H9 (cell line): ENCODE data around the gene GNG3. TPM values are rescaled to one million over a fixed set of nuclear protein-coding genes. Genes with fewer than 3 reads are reported as not detected.

ENCODE experiments used
- DNase-seq: peaks from one replicate; pipeline ENCODE4 v3.0.0-alpha.2; 2017
- H2AFZ ChIP-seq: one replicate; pipeline ENCODE4 v1.6.1; 2013; ENCODE audit warnings: mild to moderate bottlenecking, low read length, control low read depth, moderate library complexity
- H2AK5ac ChIP-seq: 2 replicates; pipeline ENCODE4 v1.6.1; 2013; ENCODE audit warnings: low read length, control low read depth, mixed read lengths; ENCODE audit not compliant: insufficient read length
- H2BK120ac ChIP-seq: one replicate; pipeline ENCODE4 v1.6.1; 2013; ENCODE audit warnings: low read depth, mild to moderate bottlenecking, low read length, control low read depth, inconsistent platforms; ENCODE audit not compliant: poor library complexity, severe bottlenecking
- H2BK12ac ChIP-seq: 2 replicates; pipeline ENCODE4 v1.6.1; 2013; ENCODE audit warnings: low read length, control low read depth, mixed read lengths, low read depth; ENCODE audit not compliant: insufficient read length
- H2BK15ac ChIP-seq: 2 replicates; pipeline ENCODE4 v1.6.1; 2013; ENCODE audit warnings: low read depth, low read length, control low read depth
- H2BK20ac ChIP-seq: one replicate; pipeline ENCODE4 v1.6.1; 2013; ENCODE audit warnings: low read depth, mild to moderate bottlenecking, low read length, control low read depth, inconsistent platforms; ENCODE audit not compliant: poor library complexity, severe bottlenecking
- H2BK5ac ChIP-seq: 2 replicates; pipeline ENCODE4 v1.6.1; 2013; ENCODE audit warnings: low read length, control low read depth, mixed read lengths; ENCODE audit not compliant: insufficient read length
- H3K14ac ChIP-seq: 2 replicates; pipeline ENCODE4 v1.6.1; 2013; ENCODE audit warnings: low read length, control low read depth; ENCODE audit not compliant: insufficient read depth
- H3K18ac ChIP-seq: 2 replicates; pipeline ENCODE4 v1.6.1; 2013; ENCODE audit warnings: low read depth, mild to moderate bottlenecking, mixed read lengths, low read length, control low read depth; ENCODE audit not compliant: insufficient read length
- H3K23ac ChIP-seq: 2 replicates; pipeline ENCODE4 v1.6.1; 2013; ENCODE audit warnings: low read length, control low read depth, mixed read lengths, low read depth; ENCODE audit not compliant: insufficient read length
- H3K23me2 ChIP-seq: 2 replicates; pipeline ENCODE4 v1.6.1; 2013; ENCODE audit warnings: low read depth, mild to moderate bottlenecking, mixed read lengths, low read length, control low read depth; ENCODE audit not compliant: insufficient read length, poor library complexity, severe bottlenecking
- H3K27ac ChIP-seq: 2 replicates; pipeline ENCODE4 v1.5.1; 2013; ENCODE audit warnings: low read length, control low read depth, mixed read lengths, low read depth; ENCODE audit not compliant: insufficient read length
- H3K27me3 ChIP-seq: 2 replicates; pipeline ENCODE4 v1.6.1; 2013; ENCODE audit warnings: low read length, control low read depth, inconsistent platforms; ENCODE audit not compliant: insufficient read depth
- H3K4ac ChIP-seq: 2 replicates; pipeline ENCODE4 v1.6.1; 2013; ENCODE audit warnings: low read depth, mild to moderate bottlenecking, control low read depth, inconsistent platforms, low read length, moderate library complexity
- H3K4me1 ChIP-seq: 2 replicates; pipeline ENCODE4 v1.6.1; 2013; ENCODE audit warnings: low read length, control low read depth, inconsistent platforms; ENCODE audit not compliant: insufficient read depth
- H3K4me2 ChIP-seq: 2 replicates; pipeline ENCODE4 v1.6.1; 2013; ENCODE audit warnings: low read length, control low read depth, mixed read lengths; ENCODE audit not compliant: insufficient read length, insufficient read depth
- H3K56ac ChIP-seq: 2 replicates; pipeline ENCODE4 v1.6.1; 2013; ENCODE audit warnings: low read depth, mild to moderate bottlenecking, mixed read lengths, low read length, control low read depth; ENCODE audit not compliant: insufficient read length
- H3K79me1 ChIP-seq: 2 replicates; pipeline ENCODE4 v1.6.1; 2013; ENCODE audit warnings: low read depth, mild to moderate bottlenecking, moderate library complexity, low read length, control low read depth, inconsistent platforms; ENCODE audit not compliant: insufficient read depth, poor library complexity, severe bottlenecking
- H3K79me2 ChIP-seq: 2 replicates; pipeline ENCODE4 v1.6.1; 2013; ENCODE audit warnings: low read length, control low read depth, inconsistent platforms; ENCODE audit not compliant: insufficient read depth
- H3K9ac ChIP-seq: 2 replicates; pipeline ENCODE4 v1.6.1; 2013; ENCODE audit warnings: low read length, control low read depth, mixed read lengths; ENCODE audit not compliant: insufficient read length; ENCODE audit errors: extremely low read depth
- H3K9me3 ChIP-seq: one replicate; pipeline ENCODE4 v1.6.1; 2013; ENCODE audit warnings: low read depth, low read length, inconsistent platforms; ENCODE audit not compliant: control insufficient read depth
- H3T11ph ChIP-seq: one replicate; pipeline ENCODE4 v1.6.1; 2013; ENCODE audit warnings: mild to moderate bottlenecking, low read length, control low read depth, inconsistent platforms
- H4K20me1 ChIP-seq: one replicate; pipeline ENCODE4 v1.6.1; 2013; ENCODE audit not compliant: control insufficient read depth, insufficient read length, insufficient read depth
- H4K5ac ChIP-seq: 2 replicates; pipeline ENCODE4 v1.6.1; 2013; ENCODE audit warnings: low read depth, mild to moderate bottlenecking, mixed read lengths, low read length, control low read depth; ENCODE audit not compliant: insufficient read length
- H4K8ac ChIP-seq: replicated peaks from 2 replicates; pipeline ENCODE4 v1.6.1; 2013; ENCODE audit warnings: low read length, control low read depth, mixed read lengths, low read depth; ENCODE audit not compliant: insufficient read length
- H4K91ac ChIP-seq: 2 replicates; pipeline ENCODE4 v1.6.1; 2013; ENCODE audit warnings: low read depth, mild to moderate bottlenecking, moderate library complexity, mixed read lengths, low read length, control low read depth; ENCODE audit not compliant: insufficient read length
- H3K27ac Mint-ChIP-seq, 3 experiments: 2 replicates in 2 of 3; 3 replicates in 1 of 3; pipeline ENCODE4 v1.8.0; 2020 to 2021; ENCODE audit warnings: mixed read lengths in 3 of 3, mild to moderate bottlenecking in 1 of 3, moderate library complexity in 1 of 3
- H3K27me3 Mint-ChIP-seq: 2 replicates; pipeline ENCODE4 v1.8.0; 2021; ENCODE audit warnings: low read depth, mild to moderate bottlenecking, moderate library complexity, mixed read lengths
- H3K36me3 Mint-ChIP-seq, 3 experiments: 2 replicates in 2 of 3; 3 replicates in 1 of 3; pipeline ENCODE4 v1.8.0; 2020 to 2021; ENCODE audit warnings: low read depth in 3 of 3, mixed read lengths in 3 of 3; ENCODE audit not compliant: insufficient read depth in 1 of 3
- H3K4me1 Mint-ChIP-seq, 2 experiments: 2 replicates each; pipeline ENCODE4 v1.8.0; 2020; ENCODE audit warnings: mixed read lengths in 2 of 2
- H3K4me3 Mint-ChIP-seq, 2 experiments: 2 replicates in 1 of 2; 3 replicates in 1 of 2; pipeline ENCODE4 v1.8.0; 2020 to 2021; ENCODE audit warnings: mild to moderate bottlenecking in 2 of 2, mixed read lengths in 2 of 2, moderate library complexity in 1 of 2
- H3K9me3 Mint-ChIP-seq, 2 experiments: 2 replicates in 1 of 2; 3 replicates in 1 of 2; pipeline ENCODE4 v1.8.0; 2020; ENCODE audit warnings: mild to moderate bottlenecking in 2 of 2, mixed read lengths in 2 of 2, moderate library complexity in 1 of 2
- WGBS: extraction: QIAGEN DNeasy Blood & Tissue Kit; methylation state at CpG from one replicate; pipeline ENCODE4 v1.1.7; 2013; ENCODE audit warnings: missing lambda C conversion rate, low lambda C conversion rate, mixed read lengths; ENCODE audit not compliant: insufficient read length; ENCODE audit errors: extremely low coverage; 5-methylcytosine and 5-hydroxymethylcytosine counted together
- total RNA-seq: library from RNA; stranded (reverse); gene quantifications from 2 replicates; pipeline ENCODE4 v1.2.1, GENCODE V29; 2021
- TF ChIP-seq, protein P1 (sequence below): fragments of 200-600 bp; sonication (generic); conservative IDR thresholded peaks from 3 replicates; pipeline ENCODE4 v1.8.0; 2021; ENCODE audit warnings: antibody characterized with exemption, mild to moderate bottlenecking

The GNG3 gene
- total RNA-seq, 1 experiment from 2014 or later, result 3.2 TPM

DNA sequence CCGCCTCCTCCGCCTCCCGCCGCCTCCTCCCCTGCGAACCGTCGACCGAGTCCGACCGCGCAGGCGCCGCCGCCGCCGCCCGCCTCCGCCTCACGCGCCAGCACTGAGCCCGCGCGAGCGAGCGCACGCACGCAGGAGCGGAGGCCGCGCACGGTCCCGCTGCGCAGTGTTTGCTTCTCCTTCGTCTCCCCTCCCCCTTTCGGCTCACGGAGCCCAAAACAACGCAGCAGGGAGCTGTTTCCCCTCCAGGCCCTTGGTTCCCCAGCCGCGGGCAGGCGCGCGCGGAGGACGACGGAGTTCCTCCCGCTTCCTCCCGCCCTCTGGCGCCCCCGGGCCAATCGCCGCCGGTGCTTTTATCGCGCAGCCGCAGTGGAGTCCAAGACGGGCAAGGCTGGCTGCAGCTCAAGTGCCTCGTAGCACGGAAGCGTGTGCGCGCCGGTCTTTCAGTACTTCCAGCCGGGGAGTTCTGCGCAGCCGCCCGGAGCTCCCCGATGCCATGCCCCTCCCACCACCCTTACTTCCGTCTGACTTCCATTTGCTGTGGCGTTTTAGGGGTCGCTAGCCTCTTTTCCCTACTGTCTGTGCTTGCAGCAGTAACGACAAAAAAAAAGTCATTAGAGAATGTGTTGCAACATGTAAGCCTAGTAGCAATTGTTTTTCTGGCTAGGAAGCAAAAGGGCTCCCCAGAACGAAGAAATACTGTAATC is 19.8 kb downstream of the GNG3 start, which contains the start of gene HNRNPUL2:
HNRNPUL2 (minus strand) TSS at position 293 of the 707 bp plus-strand sequence. CDS start 301 bp downstream, outside the sequence.
- Histone ChIP-seq H2BK20ac (no peak within 1 kb of the TSS), H3K9me3 (no peaks in the 10 kb centered on the region), H3K4me1 (no peaks in the 10 kb centered on the region), H2BK120ac (no peak within 1 kb of the TSS), H3K4me2 (peak within 1 kb of the TSS; percentile 99), H4K5ac (no peak within 1 kb of the TSS), H2AFZ (peak within 1 kb of the TSS; percentile 34), H3K23me2 (peaks cover 25% of the 10 kb centered on the region), H3K27me3 (no peaks in the 10 kb centered on the region), H4K20me1 (no peaks in the 10 kb centered on the region), H4K91ac (no peak within 1 kb of the TSS), H3K18ac (peak within 1 kb of the TSS; percentile 87), H3K14ac (peak within 1 kb of the TSS; percentile 91), H3T11ph (no peak within 1 kb of the TSS), H3K79me1 (peaks cover 6% of the 10 kb centered on the region), H3K79me2 (peaks cover 30% of the 10 kb centered on the region), H2BK15ac (no peak within 1 kb of the TSS), H3K56ac (no peak within 1 kb of the TSS), H2BK12ac (no peak within 1 kb of the TSS), H3K23ac (no peak within 1 kb of the TSS), H2AK5ac (no peak within 1 kb of the TSS), H4K8ac (no peak within 1 kb of the TSS), H3K4ac (no peak within 1 kb of the TSS), H3K9ac (peak within 1 kb of the TSS; percentile 94), H3K27ac (peak within 1 kb of the TSS; percentile 96), H2BK5ac (peak within 1 kb of the TSS; percentile 33)
- peaks cover 20 to 27% of the 10 kb centered on the region in 2 experiments for H3K4me1 Mint-ChIP-seq
- H3K36me3 Mint-ChIP-seq, result peaks cover 25 to 46% (median 41%) of the 10 kb centered on the region in 3 experiments
- peak within 1 kb of the TSS; percentile 99 to 100 (median 100) for H3K27ac Mint-ChIP-seq
- TF ChIP-seq, protein P1, sequence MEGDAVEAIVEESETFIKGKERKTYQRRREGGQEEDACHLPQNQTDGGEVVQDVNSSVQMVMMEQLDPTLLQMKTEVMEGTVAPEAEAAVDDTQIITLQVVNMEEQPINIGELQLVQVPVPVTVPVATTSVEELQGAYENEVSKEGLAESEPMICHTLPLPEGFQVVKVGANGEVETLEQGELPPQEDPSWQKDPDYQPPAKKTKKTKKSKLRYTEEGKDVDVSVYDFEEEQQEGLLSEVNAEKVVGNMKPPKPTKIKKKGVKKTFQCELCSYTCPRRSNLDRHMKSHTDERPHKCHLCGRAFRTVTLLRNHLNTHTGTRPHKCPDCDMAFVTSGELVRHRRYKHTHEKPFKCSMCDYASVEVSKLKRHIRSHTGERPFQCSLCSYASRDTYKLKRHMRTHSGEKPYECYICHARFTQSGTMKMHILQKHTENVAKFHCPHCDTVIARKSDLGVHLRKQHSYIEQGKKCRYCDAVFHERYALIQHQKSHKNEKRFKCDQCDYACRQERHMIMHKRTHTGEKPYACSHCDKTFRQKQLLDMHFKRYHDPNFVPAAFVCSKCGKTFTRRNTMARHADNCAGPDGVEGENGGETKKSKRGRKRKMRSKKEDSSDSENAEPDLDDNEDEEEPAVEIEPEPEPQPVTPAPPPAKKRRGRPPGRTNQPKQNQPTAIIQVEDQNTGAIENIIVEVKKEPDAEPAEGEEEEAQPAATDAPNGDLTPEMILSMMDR, result no peak
- DNase-seq, result peak; percentile 98
- no CpG with 5 or more reads among the region's 72 CpGs for WGBS
- peak within 1 kb of the TSS; percentile 89 to 95 for H3K4me3 Mint-ChIP-seq
- H3K9me3 Mint-ChIP-seq, result no peaks in the 10 kb centered on the region
- no peaks in the 10 kb centered on the region for H3K27me3 Mint-ChIP-seq
